ENCODE data around the gene REEP2. TPM values are rescaled to one million over a fixed set of nuclear protein-coding genes. Genes with fewer than 3 reads are reported as not detected.

REEP2 gene
- total RNA-seq, 2 donors from 2014 or later = 2.0 TPM

DNA sequence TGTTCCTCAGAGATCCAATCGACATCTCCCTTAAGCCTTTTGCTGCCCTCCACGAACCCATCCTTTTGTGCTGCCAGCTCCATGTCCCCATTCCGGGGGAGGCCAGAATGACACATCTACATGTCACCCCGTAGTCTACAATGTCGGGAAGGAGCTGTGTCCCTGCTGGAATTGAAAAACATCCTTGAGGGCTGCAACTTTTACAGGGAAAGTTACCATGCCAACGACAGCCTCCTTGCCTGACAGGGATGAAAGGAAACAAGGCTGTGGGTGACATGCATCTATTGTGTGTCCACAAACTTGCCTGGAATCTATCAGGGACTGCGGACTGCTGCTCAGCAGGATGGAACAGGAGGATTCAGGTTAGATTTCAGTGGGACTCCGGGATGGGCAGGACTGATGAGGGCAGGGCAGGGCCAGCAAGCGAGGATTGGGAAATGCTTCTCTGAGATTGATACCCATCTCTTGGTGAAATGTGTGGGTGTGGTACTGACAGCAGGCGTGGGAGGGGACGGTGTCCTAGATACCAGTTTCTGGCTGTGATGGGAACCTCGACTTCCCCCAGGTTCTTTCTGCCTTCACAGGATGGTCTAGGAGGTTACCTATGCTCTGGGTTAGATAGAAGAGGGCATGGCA lies 51.9 kb downstream of the REEP2 start:
- Mint-ChIP-seq H3K27me3 (peaks cover 12% of the 10 kb centered on the region), H3K4me3 (peak overlapping the region; percentile 60)

DNA sequence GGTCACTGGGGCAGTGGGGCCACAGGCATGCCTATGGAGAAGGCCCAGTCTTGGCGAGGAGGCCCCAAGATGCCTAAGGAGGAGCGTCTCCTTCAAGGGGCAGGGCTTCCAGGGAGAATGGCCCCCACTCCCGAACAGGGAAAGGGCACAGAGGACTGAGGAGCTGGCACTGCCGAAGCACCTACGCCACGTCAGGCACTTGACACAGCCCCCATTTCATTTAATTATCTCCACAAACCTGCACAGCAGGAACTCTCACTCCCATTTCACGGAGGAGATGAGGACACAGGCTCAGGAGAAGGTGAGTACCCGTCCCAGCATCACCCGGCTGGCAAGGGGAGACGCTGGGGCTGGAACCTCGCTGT lies 52.4 kb downstream of the REEP2 start:
- no peak overlapping the region for H3K27ac Mint-ChIP-seq
- H3K9me3 Mint-ChIP-seq = no peaks in the 10 kb centered on the region
- ATAC-seq (replicated peaks) = no peak
- no peaks in the 10 kb centered on the region for H3K36me3 Mint-ChIP-seq (ENCODE audit: low read depth)
- peaks cover 12% of the 10 kb centered on the region for H3K27me3 Mint-ChIP-seq
- H3K4me3 Mint-ChIP-seq = peak overlapping the region; percentile 60
- peaks cover 12% of the 10 kb centered on the region for H3K4me1 Mint-ChIP-seq

More for the DNA sequence above, 51.9 kb downstream of the REEP2 start:
- no peaks in the 10 kb centered on the region for H3K36me3 Mint-ChIP-seq (ENCODE audit: low read depth)
- H3K4me1 Mint-ChIP-seq = peaks cover 12% of the 10 kb centered on the region
- no peak overlapping the region for H3K27ac Mint-ChIP-seq
- no peaks in the 10 kb centered on the region for H3K9me3 Mint-ChIP-seq
- ATAC-seq (replicated peaks) = no peak

DNA sequence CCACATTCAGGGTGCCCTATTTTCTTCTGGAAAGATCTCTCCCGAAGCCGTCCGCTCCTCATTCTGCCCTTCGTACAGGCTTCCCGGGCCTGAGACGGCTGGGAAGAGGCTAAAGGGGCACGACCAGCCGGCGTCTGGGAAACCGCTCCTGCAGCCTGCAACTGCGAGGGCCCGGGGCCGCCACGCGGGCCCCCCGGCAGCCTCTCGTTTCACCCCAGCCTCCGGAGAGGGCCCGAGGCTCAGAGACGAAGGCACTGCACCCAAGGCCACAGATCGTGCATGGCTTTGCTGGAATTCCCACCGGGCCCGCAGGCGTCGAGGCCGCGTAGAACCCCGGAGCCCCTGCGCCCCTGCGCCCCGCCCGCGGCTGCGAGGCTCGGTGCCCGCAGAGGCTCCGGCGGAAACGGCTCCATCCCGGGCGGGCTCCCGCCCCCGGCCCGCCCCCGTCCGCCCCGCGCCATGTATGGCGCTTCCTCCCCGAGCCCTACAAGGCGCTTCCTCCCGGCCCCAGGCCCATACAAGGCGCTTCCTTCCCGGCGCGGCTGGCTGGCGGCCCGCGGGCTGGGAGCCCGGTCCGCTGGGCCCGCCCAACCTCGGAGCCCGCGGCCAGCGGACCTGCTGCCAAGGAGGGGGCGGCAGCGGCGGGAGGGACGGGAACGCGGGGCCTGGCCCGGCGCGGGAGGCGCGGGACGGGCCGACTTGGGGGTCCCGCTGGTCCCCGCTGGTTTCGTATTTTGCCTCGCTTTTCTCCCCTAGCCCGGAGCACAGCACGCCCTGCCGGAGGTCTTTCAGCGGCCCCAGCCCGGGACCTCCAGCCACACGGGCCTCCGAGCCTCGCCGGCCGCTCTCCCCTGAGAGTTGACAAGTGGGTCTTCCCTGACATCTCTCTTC lies 53.1 kb downstream of the REEP2 start:
- Mint-ChIP-seq H3K4me3 (peak overlapping the region; percentile 93), H3K9me3 (no peaks in the 10 kb centered on the region), H3K27ac (peak overlapping the region; percentile 87), H3K36me3 (ENCODE audit: low read depth) (no peaks in the 10 kb centered on the region), H3K27me3 (peaks cover 12% of the 10 kb centered on the region), H3K4me1 (peaks cover 12% of the 10 kb centered on the region)
- ATAC-seq (replicated peaks) = peak; percentile 99

DNA sequence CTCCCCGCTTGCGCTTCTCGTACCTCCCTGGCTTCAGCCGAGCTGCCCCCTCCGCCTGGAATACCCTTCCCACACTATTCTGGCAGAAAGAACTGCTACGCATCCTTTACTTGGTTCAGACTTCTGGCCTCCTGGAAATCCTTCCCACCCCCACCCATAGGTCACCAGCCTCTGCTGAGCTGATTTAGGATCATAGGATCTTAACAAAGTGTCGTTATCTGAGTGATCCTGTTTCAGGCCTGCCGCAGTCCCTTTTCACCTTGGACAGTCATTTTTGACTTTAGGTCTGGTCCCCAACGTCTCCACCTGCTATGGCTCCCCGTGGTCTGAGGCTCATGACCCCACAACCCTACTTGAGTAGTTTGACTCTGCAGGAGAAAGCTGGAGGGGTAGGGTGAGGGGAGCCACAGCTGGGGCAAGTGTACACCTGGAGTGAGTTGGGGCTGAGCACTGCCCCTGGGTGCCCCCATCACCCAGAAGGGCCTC lies 53.7 kb downstream of the REEP2 start:
- H3K36me3 Mint-ChIP-seq (ENCODE audit: low read depth) = no peaks in the 10 kb centered on the region
- H3K4me1 Mint-ChIP-seq = peaks cover 12% of the 10 kb centered on the region
- H3K27me3 Mint-ChIP-seq = peaks cover 12% of the 10 kb centered on the region
- H3K9me3 Mint-ChIP-seq = no peaks in the 10 kb centered on the region
- no peak for ATAC-seq (replicated peaks)
- peak overlapping the region; percentile 93 for H3K4me3 Mint-ChIP-seq
- peak overlapping the region; percentile 87 for H3K27ac Mint-ChIP-seq

DNA sequence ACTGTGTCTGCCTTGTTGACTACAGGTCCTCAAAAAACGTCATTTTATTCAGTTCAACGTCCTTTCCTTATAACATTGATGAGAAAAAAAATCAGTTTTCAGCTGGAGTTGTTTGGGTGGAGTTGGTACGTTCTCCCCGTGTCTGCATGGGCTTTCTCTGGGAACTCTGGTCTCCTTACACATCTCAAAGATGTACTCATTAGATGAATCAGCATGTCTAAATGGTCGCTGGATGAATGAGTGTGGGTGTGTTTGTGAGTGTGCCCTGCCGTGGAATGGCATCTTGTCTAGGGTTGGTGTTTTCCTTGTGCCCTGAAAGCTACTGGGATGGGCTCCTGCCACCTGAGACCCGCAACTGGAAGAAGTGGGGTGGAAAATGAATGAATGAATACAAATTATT lies 56.5 kb downstream of the REEP2 start:
- Mint-ChIP-seq H3K27ac (no peak overlapping the region), H3K36me3 (ENCODE audit: low read depth) (no peaks in the 10 kb centered on the region), H3K4me1 (peaks cover 12% of the 10 kb centered on the region), H3K27me3 (peaks cover 8% of the 10 kb centered on the region), H3K4me3 (no peak overlapping the region), H3K9me3 (no peaks in the 10 kb centered on the region)
- no peak for ATAC-seq (replicated peaks)

Other genes with a start within 250 kb of the REEP2 start
- 10 to 100 TPM; 27.8 to 42.3 TPM for gene CDC23, start 225.7 kb upstream of the REEP2 start, total RNA-seq
- gene GFRA3, start 164.4 kb upstream of the REEP2 start, total RNA-seq = not detected
- 10 to 100 TPM; 11.5 to 19.7 TPM for gene CDC25C, start 107.3 kb upstream of the REEP2 start, total RNA-seq
- gene FAM53C, start 100.8 kb upstream of the REEP2 start, total RNA-seq = 10 to 100 TPM; 32.7 to 45.8 TPM
- 10 to 100 TPM; 42.1 to 51.4 TPM for gene KDM3B, start 86.4 kb upstream of the REEP2 start, total RNA-seq
- 10 to 100 TPM; 14.0 to 77.6 TPM for gene EGR1, start 26.4 kb downstream of the REEP2 start, total RNA-seq
- 100 to 1,000 TPM in 1 of 2 donors, 10 to 100 TPM in 1; 73.0 to 159 TPM for gene ETF1, start 104.2 kb downstream of the REEP2 start, total RNA-seq
- 100 to 1,000 TPM; 220 to 398 TPM for gene HSPA9, start 136.3 kb downstream of the REEP2 start, total RNA-seq